ENCODE data around the gene CUL5.

DNA sequence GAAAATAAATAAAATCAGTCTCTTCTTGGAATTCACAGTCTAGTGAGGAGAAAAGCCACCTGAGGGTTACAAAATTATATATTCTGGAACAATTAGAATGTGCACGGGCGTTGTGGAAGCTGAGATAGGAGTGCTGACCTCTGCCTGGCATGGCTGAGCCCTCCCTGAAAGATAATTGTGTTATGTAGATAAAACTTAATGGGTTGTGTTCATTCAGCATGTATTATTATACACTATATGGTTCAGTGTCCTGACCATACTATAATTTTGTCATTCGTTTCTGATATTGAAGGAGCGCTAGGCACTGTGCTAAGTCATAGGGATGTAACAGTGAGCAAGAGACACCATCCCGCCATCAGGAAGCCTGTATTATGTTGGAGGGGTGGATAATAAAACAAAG is 116.4 kb downstream of the CUL5 start:
- TF ChIP-seq, protein P1, sequence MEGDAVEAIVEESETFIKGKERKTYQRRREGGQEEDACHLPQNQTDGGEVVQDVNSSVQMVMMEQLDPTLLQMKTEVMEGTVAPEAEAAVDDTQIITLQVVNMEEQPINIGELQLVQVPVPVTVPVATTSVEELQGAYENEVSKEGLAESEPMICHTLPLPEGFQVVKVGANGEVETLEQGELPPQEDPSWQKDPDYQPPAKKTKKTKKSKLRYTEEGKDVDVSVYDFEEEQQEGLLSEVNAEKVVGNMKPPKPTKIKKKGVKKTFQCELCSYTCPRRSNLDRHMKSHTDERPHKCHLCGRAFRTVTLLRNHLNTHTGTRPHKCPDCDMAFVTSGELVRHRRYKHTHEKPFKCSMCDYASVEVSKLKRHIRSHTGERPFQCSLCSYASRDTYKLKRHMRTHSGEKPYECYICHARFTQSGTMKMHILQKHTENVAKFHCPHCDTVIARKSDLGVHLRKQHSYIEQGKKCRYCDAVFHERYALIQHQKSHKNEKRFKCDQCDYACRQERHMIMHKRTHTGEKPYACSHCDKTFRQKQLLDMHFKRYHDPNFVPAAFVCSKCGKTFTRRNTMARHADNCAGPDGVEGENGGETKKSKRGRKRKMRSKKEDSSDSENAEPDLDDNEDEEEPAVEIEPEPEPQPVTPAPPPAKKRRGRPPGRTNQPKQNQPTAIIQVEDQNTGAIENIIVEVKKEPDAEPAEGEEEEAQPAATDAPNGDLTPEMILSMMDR (IDR thresholded peaks at IDR 0.05; ENCODE audit: low read depth, low read length): no peak
- no peak for TF ChIP-seq EZH2phosphoT487 (IDR thresholded peaks at IDR 0.05; ENCODE audit: low read depth)

All from OCI-LY3 (cell line).